Neural cell (in vitro differentiated cells): Measurements from ENCODE around the gene CBX2. TPM values are rescaled to one million over a fixed set of nuclear protein-coding genes. Genes with fewer than 3 reads are reported as not detected.

ENCODE experiments used
- H2AFZ ChIP-seq: fragments of 200-600, 300-800 bp; sonication (generic), shearing (Covaris generic); 2 replicates; pipeline ENCODE4 v1.6.0; 2014; ENCODE audit warnings: low read depth, mild to moderate bottlenecking, antibody characterized with exemption, low read length, moderate library complexity
- H3F3A ChIP-seq: fragments of 200-600 bp; shearing (Covaris generic); 2 replicates; pipeline ENCODE4 v1.6.1; 2016; ENCODE audit warnings: mild to moderate bottlenecking, moderate library complexity, mixed read lengths, antibody characterized with exemption, low read length; ENCODE audit not compliant: insufficient read depth, poor library complexity, severe bottlenecking
- H3K27ac ChIP-seq: fragments of 200-600, 300-800 bp; sonication (generic), shearing (Covaris generic); 2 replicates; pipeline ENCODE4 v1.5.1; 2014; ENCODE audit warnings: mild to moderate bottlenecking, low read length, moderate library complexity
- H3K27me3 ChIP-seq: fragments of 300-800, 200-600 bp; sonication (generic), shearing (Covaris generic); 2 replicates; pipeline ENCODE4 v1.6.0; 2014; ENCODE audit warnings: mild to moderate bottlenecking, low read depth, low read length, moderate library complexity; ENCODE audit not compliant: insufficient read depth
- H3K36me3 ChIP-seq: fragments of 300-800, 200-600 bp; sonication (generic), shearing (Covaris generic); 2 replicates; pipeline ENCODE4 v1.5.1; 2014; ENCODE audit warnings: mild to moderate bottlenecking, antibody characterized with exemption, low read length, moderate library complexity; ENCODE audit not compliant: insufficient read depth
- H3K4me2 ChIP-seq: fragments of 300-800, 200-600 bp; sonication (generic), shearing (Covaris generic); 2 replicates; pipeline ENCODE4 v1.6.0; 2014; ENCODE audit warnings: mild to moderate bottlenecking, low read length
- H3K4me3 ChIP-seq: fragments of 300-800, 200-600 bp; sonication (generic), shearing (Covaris generic); 2 replicates; pipeline ENCODE4 v1.5.1; 2014; ENCODE audit warnings: mild to moderate bottlenecking, low read length, moderate library complexity
- H3K79me2 ChIP-seq: fragments of 200-600 bp; shearing (Covaris generic); replicated peaks from 2 replicates; pipeline ENCODE4 v1.6.0; 2014; ENCODE audit warnings: mild to moderate bottlenecking, low read length, moderate library complexity; ENCODE audit not compliant: insufficient read depth
- H3K9ac ChIP-seq: fragments of 300-800, 200-600 bp; sonication (generic), shearing (Covaris generic); 2 replicates; pipeline ENCODE4 v1.6.1; 2016; ENCODE audit warnings: mild to moderate bottlenecking, low read length, mixed read lengths
- H3K9me2 ChIP-seq: fragments of 200-600 bp; shearing (Covaris generic); 2 replicates; pipeline ENCODE4 v1.6.1; 2016; ENCODE audit warnings: mild to moderate bottlenecking, low read length, mixed read lengths; ENCODE audit not compliant: insufficient read depth
- H3K9me3 ChIP-seq: fragments of 200-600, 300-800 bp; sonication (generic), shearing (Covaris generic); 2 replicates; pipeline ENCODE4 v1.6.1; 2016; ENCODE audit warnings: mild to moderate bottlenecking, mixed run types, low read length, moderate library complexity, mixed read lengths
- H4K20me1 ChIP-seq: fragments of 200-600 bp; shearing (Covaris generic); 2 replicates; pipeline ENCODE4 v1.6.1; 2016; ENCODE audit warnings: mild to moderate bottlenecking, mixed run types; ENCODE audit not compliant: insufficient read depth
- CTCF ChIP-seq: fragments of 450-650 bp; IDR thresholded peaks from 2 replicates; pipeline ENCODE4 v1.5.1; 2014; ENCODE audit warnings: antibody characterized with exemption, mild to moderate bottlenecking, moderate library complexity; ENCODE audit not compliant: poor library complexity, severe bottlenecking
- EP300 ChIP-seq: fragments of 450-650 bp; conservative IDR thresholded peaks from 2 replicates; pipeline ENCODE4 v1.6.1; 2014; ENCODE audit warnings: antibody characterized with exemption, mild to moderate bottlenecking, moderate library complexity; ENCODE audit not compliant: poor library complexity, severe bottlenecking
- EZH2 ChIP-seq: fragments of 200-600, 300-800 bp; shearing (Covaris generic), sonication (generic); IDR thresholded peaks from 2 replicates; pipeline ENCODE4 v1.6.1; 2014; ENCODE audit warnings: antibody characterized with exemption, low read length, borderline replicate concordance, mild to moderate bottlenecking; ENCODE audit not compliant: insufficient read depth, poor library complexity, severe bottlenecking
- MXI1 ChIP-seq: fragments of 450-650 bp; conservative IDR thresholded peaks from 2 replicates; pipeline ENCODE4 v1.6.1; 2014; ENCODE audit warnings: antibody characterized with exemption, mild to moderate bottlenecking; ENCODE audit not compliant: poor library complexity, severe bottlenecking
- POLR2AphosphoS5 ChIP-seq: IDR thresholded peaks from 2 replicates; pipeline ENCODE4 v1.6.1; 2012
- RAD21 ChIP-seq: fragments of 450-650 bp; conservative IDR thresholded peaks from 2 replicates; pipeline ENCODE4 v1.6.1; 2014; ENCODE audit warnings: antibody characterized with exemption, mild to moderate bottlenecking, moderate library complexity
- SMC3 ChIP-seq: fragments of 450-650 bp; conservative IDR thresholded peaks from 2 replicates; pipeline ENCODE4 v1.6.1; 2014; ENCODE audit warnings: antibody characterized with exemption, mild to moderate bottlenecking, moderate library complexity; ENCODE audit not compliant: poor library complexity
- TAF1 ChIP-seq: IDR thresholded peaks from 2 replicates; pipeline ENCODE4 v1.6.1; 2012; ENCODE audit warnings: low read depth
- polyA plus RNA-seq: library from polyadenylated mRNA; depleted of rRNA; stranded (reverse); fragments of >200 nt; gene quantifications from 2 replicates; pipeline ENCODE4 v1.2.3, GENCODE V29; 2014
- TF ChIP-seq, protein P1 (sequence below): IDR thresholded peaks from 2 replicates; pipeline ENCODE4 v1.6.1; 2012; ENCODE audit warnings: borderline replicate concordance

The CBX2 gene
- polyA plus RNA-seq, 1 donor from 2014 or later: 16.9 TPM

DNA sequence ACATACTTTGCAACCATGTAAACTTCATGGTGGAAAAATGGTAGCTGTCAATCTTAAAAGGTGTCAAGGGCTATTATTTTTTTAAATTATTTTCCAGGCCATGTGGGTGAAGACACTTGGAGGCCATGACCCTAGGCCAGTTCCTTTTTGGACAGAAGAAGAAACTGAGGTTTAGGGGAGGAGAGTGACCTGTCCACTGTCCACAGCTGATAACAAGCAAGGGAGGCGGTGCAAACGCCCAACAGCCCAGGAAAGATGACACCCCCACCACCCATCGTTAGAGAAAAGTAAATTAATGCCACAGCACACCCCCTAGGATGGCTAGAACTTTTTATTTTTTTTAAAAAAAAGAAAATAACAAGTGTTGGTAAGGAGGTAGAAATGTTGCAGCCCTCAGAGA is 28.0 kb upstream of the CBX2 start:
- H3K36me3 ChIP-seq: no peaks in the 10 kb centered on the region
- no peak overlapping the region for H3K27ac ChIP-seq
- H4K20me1 ChIP-seq: no peaks in the 10 kb centered on the region
- no peaks in the 10 kb centered on the region for H3K9me3 ChIP-seq
- H3K9ac ChIP-seq: no peak overlapping the region
- H3K4me2 ChIP-seq: no peak overlapping the region
- H2AFZ ChIP-seq: no peak overlapping the region
- H3K9me2 ChIP-seq: no peaks in the 10 kb centered on the region
- no peaks in the 10 kb centered on the region for H3K79me2 ChIP-seq
- no peak for TF ChIP-seq MXI1
- no peak for TF ChIP-seq EZH2
- TF ChIP-seq SMC3: no peak
- no peak for TF ChIP-seq POLR2AphosphoS5
- no peak for TF ChIP-seq CTCF
- TF ChIP-seq TAF1: no peak
- TF ChIP-seq EP300: no peak
- no peak for TF ChIP-seq RAD21
- H3F3A ChIP-seq: no peaks in the 10 kb centered on the region
- H3K27me3 ChIP-seq: peaks cover 17% of the 10 kb centered on the region
- no peak overlapping the region for H3K4me3 ChIP-seq

- no peak overlapping the region for H3K9ac ChIP-seq
- H3K79me2 ChIP-seq: no peaks in the 10 kb centered on the region
- no peak overlapping the region for H3K4me2 ChIP-seq
- no peaks in the 10 kb centered on the region for H4K20me1 ChIP-seq
- no peak overlapping the region for H3K27ac ChIP-seq
- H3K4me3 ChIP-seq: no peak overlapping the region
- H2AFZ ChIP-seq: no peak overlapping the region
- H3F3A ChIP-seq: no peaks in the 10 kb centered on the region
- no peaks in the 10 kb centered on the region for H3K9me3 ChIP-seq
- H3K27me3 ChIP-seq: peaks cover 17% of the 10 kb centered on the region
- no peaks in the 10 kb centered on the region for H3K9me2 ChIP-seq
- H3K36me3 ChIP-seq: no peaks in the 10 kb centered on the region
- TF ChIP-seq EP300 (no peak), TAF1 (no peak), CTCF (no peak)
Observed at GRCh38 chr17:79750650-79751545, 27.1 kb upstream of the CBX2 start.

- Histone ChIP-seq H3K27ac (no peak overlapping the region), H3K4me3 (no peak overlapping the region), H3K9me2 (no peaks in the 10 kb centered on the region), H3K36me3 (no peaks in the 10 kb centered on the region), H2AFZ (no peak overlapping the region), H4K20me1 (no peaks in the 10 kb centered on the region), H3K79me2 (no peaks in the 10 kb centered on the region), H3K9ac (no peak overlapping the region), H3K9me3 (no peaks in the 10 kb centered on the region), H3K27me3 (peaks cover 17% of the 10 kb centered on the region), H3F3A (no peaks in the 10 kb centered on the region), H3K4me2 (no peak overlapping the region)
- TF ChIP-seq RAD21 (no peak), CTCF (no peak), EZH2 (no peak), SMC3 (no peak), EP300 (no peak), MXI1 (no peak), POLR2AphosphoS5 (no peak), TAF1 (no peak)
- TF ChIP-seq, protein P1, sequence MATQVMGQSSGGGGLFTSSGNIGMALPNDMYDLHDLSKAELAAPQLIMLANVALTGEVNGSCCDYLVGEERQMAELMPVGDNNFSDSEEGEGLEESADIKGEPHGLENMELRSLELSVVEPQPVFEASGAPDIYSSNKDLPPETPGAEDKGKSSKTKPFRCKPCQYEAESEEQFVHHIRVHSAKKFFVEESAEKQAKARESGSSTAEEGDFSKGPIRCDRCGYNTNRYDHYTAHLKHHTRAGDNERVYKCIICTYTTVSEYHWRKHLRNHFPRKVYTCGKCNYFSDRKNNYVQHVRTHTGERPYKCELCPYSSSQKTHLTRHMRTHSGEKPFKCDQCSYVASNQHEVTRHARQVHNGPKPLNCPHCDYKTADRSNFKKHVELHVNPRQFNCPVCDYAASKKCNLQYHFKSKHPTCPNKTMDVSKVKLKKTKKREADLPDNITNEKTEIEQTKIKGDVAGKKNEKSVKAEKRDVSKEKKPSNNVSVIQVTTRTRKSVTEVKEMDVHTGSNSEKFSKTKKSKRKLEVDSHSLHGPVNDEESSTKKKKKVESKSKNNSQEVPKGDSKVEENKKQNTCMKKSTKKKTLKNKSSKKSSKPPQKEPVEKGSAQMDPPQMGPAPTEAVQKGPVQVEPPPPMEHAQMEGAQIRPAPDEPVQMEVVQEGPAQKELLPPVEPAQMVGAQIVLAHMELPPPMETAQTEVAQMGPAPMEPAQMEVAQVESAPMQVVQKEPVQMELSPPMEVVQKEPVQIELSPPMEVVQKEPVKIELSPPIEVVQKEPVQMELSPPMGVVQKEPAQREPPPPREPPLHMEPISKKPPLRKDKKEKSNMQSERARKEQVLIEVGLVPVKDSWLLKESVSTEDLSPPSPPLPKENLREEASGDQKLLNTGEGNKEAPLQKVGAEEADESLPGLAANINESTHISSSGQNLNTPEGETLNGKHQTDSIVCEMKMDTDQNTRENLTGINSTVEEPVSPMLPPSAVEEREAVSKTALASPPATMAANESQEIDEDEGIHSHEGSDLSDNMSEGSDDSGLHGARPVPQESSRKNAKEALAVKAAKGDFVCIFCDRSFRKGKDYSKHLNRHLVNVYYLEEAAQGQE: no peak
Observed at GRCh38 chr17:79752175-79752574, 25.8 kb upstream of the CBX2 start.
